Measurements from ENCODE around the gene SLC25A13. TPM values are rescaled to one million over a fixed set of nuclear protein-coding genes. Genes with fewer than 3 reads are reported as not detected.
"Not testable (repeated sequence)": the region's sequence is repeated elsewhere in the genome, so short reads cannot be mapped to it uniquely, and the experiment has no call there.

The SLC25A13 gene, protein sequence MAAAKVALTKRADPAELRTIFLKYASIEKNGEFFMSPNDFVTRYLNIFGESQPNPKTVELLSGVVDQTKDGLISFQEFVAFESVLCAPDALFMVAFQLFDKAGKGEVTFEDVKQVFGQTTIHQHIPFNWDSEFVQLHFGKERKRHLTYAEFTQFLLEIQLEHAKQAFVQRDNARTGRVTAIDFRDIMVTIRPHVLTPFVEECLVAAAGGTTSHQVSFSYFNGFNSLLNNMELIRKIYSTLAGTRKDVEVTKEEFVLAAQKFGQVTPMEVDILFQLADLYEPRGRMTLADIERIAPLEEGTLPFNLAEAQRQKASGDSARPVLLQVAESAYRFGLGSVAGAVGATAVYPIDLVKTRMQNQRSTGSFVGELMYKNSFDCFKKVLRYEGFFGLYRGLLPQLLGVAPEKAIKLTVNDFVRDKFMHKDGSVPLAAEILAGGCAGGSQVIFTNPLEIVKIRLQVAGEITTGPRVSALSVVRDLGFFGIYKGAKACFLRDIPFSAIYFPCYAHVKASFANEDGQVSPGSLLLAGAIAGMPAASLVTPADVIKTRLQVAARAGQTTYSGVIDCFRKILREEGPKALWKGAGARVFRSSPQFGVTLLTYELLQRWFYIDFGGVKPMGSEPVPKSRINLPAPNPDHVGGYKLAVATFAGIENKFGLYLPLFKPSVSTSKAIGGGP
- polyA plus RNA-seq (ENCODE audit: insufficient read length), result 47.9 TPM
- long read RNA-seq, donor 1, partial matches to known transcripts, result 0 of 4 reads
- long read RNA-seq, donor 1, other reads (novel, unspliced or antisense), result 0 of 4 reads
- long read RNA-seq, donor 2, transcript SLC25A13-201 (18 exons, 3,136 nt), result major isoform, 8 of 9 reads
- long read RNA-seq, donor 2, partial matches to known transcripts, result 0 of 9 reads
- long read RNA-seq, donor 2, other reads (novel, unspliced or antisense), result 0 of 9 reads
- long read RNA-seq, donor 3, partial matches to known transcripts, result 0 of 2 reads
- long read RNA-seq, donor 3, other reads (novel, unspliced or antisense), result 0 of 2 reads
- long read RNA-seq, donor 4, result 0 reads
- long read RNA-seq, donor 5, transcript SLC25A13-201 (18 exons, 3,136 nt), result major isoform, 12 of 13 reads
- long read RNA-seq, donor 5, partial matches to known transcripts, result 0 of 13 reads
- long read RNA-seq, donor 5, other reads (novel, unspliced or antisense), result 0 of 13 reads
- long read RNA-seq, donor 6, partial matches to known transcripts, result 0 of 2 reads
- long read RNA-seq, donor 6, other reads (novel, unspliced or antisense), result 0 of 2 reads
- long read RNA-seq, donor 7, transcript SLC25A13-201 (18 exons, 3,136 nt), result major isoform, 10 of 11 reads
- long read RNA-seq, donor 7, partial matches to known transcripts, result 0 of 11 reads
- long read RNA-seq, donor 7, other reads (novel, unspliced or antisense), result 0 of 11 reads
- long read RNA-seq, donor 8, partial matches to known transcripts, result 0 of 1 reads
- long read RNA-seq, donor 8, other reads (novel, unspliced or antisense), result 0 of 1 reads

DNA sequence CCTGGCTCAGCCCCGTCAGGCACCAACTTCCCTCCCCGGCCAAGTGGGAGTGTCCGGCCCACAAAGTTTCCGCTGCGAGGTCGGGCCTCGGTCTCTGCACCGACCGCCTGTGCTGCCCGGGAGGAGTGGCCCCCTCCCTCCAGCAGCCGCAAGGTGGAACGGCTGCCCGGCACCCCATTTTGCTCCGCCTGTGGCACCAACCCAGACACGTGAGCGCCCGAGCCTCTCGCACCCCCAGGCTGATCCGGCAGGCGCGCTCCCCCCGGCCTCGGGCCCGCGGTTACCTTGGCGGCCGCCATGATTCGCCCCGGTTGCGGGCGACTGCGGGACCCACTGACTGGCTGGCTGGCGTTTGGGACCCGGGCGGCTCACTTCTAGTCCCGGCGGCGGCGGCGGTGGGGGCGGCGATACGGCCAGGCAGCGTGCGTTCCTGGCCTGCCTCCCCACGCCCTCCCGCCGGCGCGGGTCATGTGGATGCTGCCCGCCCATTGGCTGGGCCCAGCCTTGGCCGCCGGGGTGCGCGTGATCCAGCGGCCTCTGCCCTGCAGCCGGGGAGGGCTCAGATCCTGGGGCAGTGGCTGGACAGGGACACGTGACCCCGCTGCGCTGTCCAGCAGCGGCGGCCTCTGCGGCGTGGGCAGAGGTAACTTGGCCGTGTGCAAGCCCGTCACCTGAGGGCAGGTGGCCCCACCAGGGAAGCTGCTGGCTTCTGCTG, at the start of gene SLC25A13:
SLC25A13 (minus strand) TSS at position 441 of the 715 bp plus-strand sequence; CDS start at position 299, 142 bp downstream.
- DNase-seq, result peak; percentile 74

DNA sequence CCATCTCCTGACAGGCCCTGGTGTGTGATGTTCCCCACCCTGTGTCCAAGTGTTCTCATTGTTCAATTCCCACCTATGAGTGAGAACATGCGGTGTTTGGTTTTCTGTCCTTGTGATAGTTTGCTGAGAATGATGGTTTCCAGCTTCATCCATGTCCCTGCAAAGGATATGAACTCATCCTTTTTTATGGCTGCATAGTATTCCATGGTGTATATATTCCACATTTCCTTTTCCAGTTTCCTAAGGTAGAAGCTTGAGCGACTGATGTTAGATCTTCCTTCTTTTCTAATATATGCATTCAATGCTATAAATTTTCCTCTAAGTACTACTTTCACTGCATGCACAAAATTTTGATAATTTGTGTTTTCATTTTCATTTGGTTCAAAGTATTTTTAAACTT, 44.0 kb upstream of the SLC25A13 start:
- not testable (repeated sequence) for DNase-seq

DNA sequence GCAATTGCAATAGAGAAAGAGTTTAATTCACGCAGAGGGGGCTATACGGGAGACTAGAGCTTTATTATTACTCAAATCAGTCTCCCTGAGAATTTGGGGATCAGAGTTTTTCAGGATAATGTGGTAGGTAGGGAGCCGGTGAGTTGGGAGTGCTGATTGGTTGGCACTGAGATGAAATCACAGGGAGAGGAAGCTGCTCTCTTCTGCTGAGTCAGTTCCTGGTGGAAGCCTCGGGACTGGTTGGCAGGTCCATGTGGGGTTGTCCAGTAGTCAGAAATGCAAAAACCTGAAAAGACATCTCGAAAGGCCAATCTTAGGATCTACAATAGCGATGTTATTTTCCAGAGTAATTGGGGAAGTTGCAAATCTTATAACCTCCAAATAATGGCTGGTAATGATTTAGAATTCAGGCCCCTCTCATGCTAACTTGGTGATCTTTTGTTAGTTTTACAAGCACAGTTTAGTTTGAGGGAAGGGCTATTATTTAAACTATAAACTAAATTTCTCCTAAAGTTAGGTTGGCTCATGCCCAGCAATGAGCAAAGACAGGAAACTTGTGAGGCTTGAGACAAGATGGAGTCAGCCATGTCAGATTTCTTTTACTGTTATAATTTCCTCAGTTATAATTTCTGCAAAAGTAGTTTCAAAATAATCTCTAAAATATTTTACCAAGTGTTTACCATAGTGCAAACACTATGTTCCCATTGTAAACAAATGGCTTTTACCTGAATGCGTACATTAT, 39.4 kb upstream of the SLC25A13 start:
- no peak for DNase-seq

DNA sequence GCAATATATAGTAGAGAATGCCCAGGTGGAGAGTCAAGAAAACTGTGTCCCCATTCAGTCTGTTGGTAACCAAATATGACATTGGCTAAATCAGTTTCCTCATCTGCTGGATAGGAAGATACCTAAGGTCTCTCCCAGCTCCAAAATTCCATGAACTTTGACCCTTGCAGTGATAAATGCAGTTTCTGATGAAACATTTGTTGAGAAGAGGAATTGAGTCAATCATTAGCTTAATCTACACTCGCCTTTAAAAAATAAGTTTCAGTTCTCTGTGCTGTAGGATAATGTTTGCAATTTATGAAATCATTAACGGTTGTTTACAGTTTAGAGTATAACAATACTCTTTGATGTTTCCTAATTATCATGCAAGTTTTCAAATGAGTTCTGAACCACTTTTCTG, 38.0 kb upstream of the SLC25A13 start:
- no peak for DNase-seq

DNA sequence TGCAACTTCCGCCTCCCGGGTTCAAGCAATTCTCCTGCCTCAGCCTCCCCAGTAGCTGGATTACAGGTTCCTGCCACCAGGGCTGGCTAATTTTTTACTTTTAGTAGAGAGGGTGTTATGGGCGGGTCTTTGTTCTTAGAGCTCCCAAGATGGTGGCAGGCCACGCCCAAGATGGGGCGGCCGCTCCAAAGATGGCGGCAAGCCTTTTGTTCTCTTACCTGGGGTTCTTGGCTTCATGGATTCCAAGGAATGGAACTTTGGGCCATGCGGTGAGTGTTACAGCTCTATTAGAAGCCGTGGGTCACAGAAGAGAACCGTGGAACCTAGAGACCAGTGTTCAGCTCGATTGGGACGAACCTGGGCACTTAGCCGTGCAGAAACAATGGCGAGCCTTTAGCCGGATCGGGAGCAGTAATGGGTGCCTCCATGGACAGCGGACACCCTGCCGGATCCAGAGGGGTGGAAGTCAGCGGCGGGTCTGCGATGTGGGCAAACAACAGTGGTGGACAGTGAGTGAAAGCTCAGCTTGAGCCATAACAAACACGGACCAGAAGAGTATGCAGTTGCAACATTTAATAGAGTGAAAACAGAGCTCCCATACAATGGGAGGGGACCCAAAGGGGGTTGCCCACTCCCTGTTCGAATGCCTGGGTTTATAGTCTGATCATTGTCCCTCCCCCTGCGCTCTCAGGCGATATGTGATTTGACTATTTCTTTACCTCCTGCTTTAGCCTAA, 36.5 kb upstream of the SLC25A13 start:
- not testable (repeated sequence) for DNase-seq

DNA sequence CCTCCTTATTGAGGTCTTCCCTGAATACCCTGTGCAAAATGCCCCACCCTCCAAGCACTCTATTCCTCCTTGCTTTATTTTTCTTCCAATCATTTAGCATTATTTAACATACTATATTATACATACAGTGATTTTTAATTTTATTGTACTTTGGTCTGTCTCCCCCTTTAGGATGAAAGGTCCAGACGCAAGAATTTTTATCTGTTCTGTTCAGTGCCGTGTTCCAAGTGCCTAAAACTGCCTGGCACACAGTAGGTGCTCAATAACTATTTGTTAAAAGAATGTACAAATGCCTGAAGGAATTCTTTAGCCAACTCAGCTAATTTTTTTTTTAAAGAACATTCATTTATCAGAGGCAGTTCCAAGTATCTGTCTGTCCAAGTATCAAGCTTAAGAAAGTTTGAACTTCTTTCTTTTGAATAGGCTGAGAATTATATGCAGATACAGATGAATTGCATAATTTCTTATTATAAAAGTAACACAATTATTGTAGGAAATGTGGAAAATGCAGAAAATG, 34.1 kb upstream of the SLC25A13 start:
- no peak for DNase-seq

DNA sequence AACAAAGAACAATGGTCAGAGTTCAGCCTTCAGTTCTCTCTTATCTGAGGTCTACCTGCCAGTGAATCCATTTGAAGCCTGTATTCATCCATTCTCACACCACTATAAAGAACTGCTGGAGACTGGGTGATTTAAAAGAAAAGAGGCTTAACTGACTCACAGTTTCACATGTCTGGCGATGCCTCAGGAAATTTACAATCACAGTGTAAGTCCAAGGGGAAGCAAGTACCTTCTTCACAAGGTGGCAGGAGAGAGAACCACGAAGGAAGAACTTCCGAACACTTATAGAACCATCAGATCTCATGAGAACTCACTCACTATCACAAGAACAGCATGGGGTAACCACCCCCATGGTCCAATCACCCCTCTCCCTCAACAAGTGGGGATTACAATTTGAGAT, 33.0 kb upstream of the SLC25A13 start:
- no peak for DNase-seq

DNA sequence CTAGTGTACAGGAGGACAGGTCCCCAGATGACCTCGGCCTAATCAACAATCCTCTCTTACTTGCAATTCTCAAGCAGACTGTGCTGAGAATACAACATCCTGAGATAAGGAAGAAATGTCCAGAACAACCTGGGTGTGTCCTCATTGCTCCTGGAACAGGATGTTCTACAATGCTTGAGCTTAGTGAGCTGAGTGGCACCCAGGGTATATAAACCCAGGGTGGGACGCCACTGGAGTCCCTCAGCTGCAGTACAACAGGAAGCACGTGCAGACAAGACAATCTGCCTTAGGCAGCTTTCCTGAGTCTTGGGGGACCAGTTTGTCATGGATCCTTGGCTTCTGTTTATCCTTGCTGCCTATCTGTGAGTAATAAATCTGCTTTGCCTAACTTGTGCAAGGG, 27.7 kb upstream of the SLC25A13 start:
- no peak for DNase-seq

DNA sequence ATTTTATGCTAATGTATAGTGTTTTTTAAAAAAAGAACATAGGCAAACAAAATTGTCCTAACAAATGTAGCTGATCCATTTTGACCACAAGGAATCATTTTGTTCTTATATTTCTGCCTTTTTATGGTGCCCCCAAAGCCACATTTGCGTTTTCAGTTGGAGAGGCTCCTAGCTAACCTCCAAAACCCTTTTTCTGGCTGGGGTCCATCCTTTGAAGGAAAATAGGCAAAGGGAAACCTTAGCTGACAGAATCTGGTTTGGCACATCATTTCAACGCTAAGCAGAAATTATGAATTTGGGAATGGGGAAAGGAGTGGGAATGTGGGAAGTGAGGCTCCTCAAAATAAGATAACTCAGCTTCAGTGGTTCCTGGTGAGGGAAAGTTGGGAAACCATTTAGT, 25.6 kb upstream of the SLC25A13 start:
- DNase-seq, result no peak

DNA sequence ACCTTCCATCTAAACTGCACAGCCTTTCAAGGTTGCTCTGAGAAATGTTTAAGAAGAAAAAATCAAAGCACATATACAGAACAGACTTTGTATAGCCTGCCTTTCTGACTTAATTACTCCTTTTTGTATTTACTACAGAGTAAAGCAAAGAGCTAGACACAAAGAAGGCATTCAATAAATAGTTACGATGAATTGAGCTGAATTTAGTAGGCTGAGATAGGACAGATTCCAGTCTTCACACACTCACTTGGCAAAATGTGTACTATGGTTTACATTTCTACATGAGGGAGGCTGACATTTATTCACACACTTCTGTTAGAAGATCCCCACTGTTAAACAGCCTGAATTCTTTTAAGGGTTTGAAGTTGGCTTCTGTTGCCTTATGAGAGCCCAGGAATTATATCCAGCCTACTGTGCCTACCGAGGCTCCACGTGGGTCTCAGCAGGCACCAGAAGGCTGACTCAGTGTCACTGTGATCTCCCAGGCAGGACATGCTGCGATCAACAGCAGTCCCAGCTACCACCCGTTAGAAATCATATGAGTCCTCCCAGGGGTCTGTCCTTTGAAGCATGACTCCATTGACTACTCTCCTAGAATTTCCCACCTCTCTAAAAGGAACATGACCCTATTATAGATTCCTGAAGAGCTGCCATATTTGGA, 24.5 kb upstream of the SLC25A13 start:
- no peak for DNase-seq

DNA sequence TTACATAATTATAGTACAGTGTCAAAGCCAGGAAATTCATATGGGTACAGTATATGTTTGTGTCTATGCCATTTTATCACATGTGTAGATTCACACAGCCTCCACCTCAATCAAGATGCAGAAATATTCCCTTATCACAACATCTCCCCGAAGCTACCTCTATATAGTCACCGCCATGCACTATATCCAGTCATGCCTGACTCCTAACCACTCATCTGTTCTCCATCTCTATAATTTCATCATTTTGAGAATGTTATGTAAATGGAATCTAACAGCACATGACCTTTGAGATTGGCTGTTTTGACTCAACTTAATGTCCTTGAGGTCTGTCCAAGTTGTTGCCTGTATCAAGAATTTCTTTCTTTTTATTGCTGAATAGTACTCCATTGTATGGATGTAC, 22.3 kb upstream of the SLC25A13 start:
- no peak for DNase-seq

DNA sequence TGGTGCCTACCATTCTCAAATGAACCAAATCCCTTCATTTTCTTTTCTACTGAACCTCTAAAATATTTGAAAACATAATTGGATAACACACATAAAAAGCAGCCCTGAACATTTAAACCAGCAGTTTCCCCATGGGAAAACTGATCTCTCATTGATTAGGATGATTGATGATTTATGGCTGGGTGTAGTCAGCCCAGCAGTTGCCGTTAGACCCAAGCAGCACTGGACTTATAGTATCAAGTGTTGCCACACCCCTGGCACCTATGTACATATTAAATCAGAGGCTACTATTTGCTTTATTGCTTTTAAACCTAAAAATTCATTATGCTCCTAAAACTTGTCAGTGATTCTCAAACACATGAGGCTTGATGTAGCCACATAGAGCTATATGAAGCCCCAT, 20.2 kb upstream of the SLC25A13 start:
- DNase-seq, result no peak

DNA sequence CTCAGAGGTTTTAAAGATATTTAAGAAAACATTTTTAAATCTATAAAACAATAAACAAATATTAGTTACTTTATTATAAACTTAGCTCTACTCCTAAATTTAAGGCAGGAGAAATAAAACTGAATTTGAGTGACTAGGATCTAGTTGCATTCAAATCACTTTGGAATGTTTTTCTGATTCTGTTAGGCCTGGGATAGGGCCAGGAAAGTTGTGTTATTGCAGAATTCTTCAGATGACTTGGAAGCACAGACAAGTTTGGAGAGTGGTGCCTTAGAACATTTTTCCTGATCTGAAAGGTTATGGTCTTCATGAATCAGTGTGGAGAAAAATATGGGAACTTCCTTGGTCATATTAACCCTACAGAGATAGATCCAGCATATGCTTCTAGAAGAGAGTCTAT, 15.6 kb upstream of the SLC25A13 start:
- no peak for DNase-seq

DNA sequence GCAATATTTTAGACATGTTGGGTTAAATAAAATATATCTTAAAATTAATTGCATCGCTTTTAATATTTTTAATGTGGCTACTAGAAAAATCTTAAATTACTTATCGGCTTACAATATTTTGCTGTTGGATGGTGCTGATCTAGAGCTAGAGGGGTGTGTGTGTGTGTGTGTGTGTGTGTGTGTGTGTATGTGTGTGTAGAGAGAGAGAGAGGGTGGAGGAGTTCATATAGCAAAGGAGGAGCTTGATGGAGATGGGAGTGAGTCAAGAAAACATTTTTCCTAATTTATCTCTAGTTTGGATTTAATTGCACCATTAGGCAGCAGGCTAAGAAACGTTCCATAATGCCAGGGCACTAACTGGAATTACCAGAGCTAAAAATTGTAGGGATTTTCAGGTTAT, 10.4 kb upstream of the SLC25A13 start:
- DNase-seq, result no peak

DNA sequence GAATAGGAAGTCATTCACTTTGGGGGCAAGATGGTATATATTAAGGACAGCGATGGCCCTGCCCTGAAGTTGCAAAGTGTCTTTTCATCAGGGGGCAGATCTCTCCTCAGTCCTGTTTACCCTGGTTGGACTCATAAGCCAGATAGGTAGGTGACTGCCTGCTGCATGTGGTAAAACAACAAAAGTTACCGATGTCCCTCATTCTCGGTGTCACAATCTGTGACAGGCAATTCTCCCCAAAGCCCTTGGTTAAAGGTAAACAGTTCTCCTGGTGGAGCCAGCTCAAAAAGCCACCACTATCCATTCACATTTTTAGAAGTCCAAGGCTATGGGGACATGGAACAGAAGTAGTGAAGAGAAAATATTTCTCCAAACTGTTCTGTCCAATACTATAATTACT, 9.9 kb upstream of the SLC25A13 start:
- DNase-seq, result no peak

DNA sequence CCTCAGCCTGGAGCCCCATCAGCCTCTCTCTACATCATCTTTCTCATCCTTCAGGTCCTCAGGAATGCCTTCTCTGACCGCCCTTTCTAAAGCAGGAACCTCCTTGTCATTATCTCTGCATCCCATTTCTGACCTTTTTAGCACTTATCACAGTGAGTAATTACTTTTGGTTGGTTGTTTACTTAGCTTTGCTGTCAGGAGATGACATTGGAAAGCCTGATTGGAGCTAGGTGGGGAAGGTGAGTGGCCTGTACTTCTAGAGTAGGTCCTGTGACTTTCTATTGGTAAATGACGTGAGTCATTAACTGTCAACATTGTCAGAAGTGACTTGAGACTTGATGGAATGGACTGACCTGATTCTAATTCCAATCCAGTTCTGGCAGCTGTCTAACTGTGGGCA, 9.3 kb upstream of the SLC25A13 start:
- no peak for DNase-seq

DNA sequence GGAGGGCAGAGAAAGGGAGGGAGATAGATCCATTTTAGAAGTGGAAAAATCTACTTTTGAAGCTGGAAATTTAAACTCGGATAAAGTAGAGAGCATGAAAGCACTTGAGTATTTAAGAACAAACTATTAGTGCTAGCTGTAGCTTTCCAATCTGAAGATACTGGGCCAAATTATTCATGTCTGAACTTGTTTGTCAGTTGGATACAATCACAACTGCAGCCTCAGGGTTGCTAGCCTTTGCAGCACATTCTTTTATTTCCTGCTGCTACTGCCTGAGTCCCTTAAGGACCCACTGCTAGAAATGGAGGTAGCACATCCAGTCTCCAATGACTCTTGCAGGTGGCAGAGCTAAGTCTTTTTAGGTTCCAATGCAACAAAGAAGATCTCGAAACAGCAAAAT, 8.3 kb upstream of the SLC25A13 start:
- no peak for DNase-seq

DNA sequence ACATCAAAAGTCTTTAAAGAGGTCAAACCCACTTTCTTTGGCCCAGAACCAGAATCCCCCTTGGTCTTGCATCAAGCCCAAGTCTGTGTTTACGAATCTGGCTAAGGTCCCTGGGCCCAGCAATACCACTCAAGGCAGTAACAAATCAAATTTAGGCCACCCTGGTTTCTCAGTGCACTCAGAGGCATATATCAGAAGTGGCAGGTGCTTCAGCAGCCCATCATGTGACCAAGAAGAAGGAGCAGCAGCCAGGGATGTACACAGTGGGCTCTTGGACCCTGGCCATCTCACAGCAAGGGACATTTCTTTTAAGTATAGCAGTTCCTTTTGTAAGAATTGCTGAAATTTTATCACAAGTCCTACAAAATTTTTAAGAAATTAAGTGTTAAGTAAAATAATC, 7.3 kb upstream of the SLC25A13 start:
- no peak for DNase-seq

DNA sequence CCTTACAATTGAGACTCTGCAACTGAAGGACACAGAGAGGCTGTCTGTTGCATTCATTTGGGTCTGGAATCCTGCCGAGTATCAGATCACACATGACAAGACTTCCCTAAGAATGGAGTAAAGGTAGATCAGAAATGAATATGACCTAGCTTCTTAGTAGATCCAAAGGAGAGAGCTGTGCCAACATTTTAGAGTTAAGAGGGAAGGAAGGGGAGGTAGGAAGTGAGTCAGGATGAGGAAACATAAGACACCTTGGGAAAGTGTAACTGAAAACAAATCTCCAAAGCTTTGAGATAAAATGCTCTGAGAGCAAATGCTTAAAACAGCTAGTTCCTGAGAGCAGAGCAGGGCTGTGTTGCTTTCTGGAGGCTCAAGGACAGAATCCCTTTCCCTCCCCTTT, 6.1 kb upstream of the SLC25A13 start:
- no peak for DNase-seq

Measured in left kidney (tissue), 8 donors.